Measurements from ENCODE around the gene CYP51A1. TPM values are rescaled to one million over a fixed set of nuclear protein-coding genes. Genes with fewer than 3 reads are reported as not detected.
A peak's percentile ranks its signal among the peaks of the same experiment; 100 is the strongest.
"Not testable (repeated sequence)": the region's sequence is repeated elsewhere in the genome, so short reads cannot be mapped to it uniquely, and the experiment has no call there.

CYP51A1 gene
- total RNA-seq, 1 donor, result 431 TPM

DNA sequence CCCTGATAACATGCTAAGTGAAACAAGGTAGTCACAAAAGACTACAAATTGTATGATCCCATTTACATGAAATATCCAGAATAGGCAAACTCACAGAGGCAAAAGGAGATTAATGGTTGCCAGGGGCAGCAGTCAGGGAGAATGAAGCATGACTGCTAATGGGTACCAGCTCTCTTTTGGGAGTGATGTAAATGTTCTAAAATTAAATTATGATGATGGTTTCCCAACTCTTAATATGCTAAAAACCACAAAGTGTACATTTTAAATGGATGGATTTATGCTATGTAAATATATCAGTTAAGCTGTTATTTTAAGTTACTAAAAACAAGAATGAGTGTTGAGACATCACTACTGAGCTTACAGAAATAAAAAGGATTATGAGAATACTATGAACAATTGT lies 12.6 kb downstream of the CYP51A1 start:
- DNase-seq (ENCODE audit: low read depth), result peak; percentile 52
- TF ChIP-seq CTCF (IDR thresholded peaks at IDR 0.05; ENCODE audit: insufficient read depth, low read depth, low read length), result no peak
- no peak overlapping the region for H3K4me3 ChIP-seq (ENCODE audit: low read depth, low read length)

GRCh38 chr7:92119213-92119759 lies 15.0 kb downstream of the CYP51A1 start:
- DNase-seq (ENCODE audit: low read depth), result no peak
- no peak for TF ChIP-seq CTCF (IDR thresholded peaks at IDR 0.05; ENCODE audit: insufficient read depth, low read depth, low read length)

GRCh38 chr7:92116949-92117348 lies 17.3 kb downstream of the CYP51A1 start:
- no peak for TF ChIP-seq CTCF (IDR thresholded peaks at IDR 0.05; ENCODE audit: insufficient read depth, low read depth, low read length)
- no peak for DNase-seq (ENCODE audit: low read depth)
- H3K4me3 ChIP-seq (ENCODE audit: low read depth, low read length), result no peak overlapping the region

More at GRCh38 chr7:92119213-92119759, 15.0 kb downstream of the CYP51A1 start:
- H3K4me3 ChIP-seq (ENCODE audit: low read depth, low read length), result no peak overlapping the region

- no peak for DNase-seq (ENCODE audit: low read depth)
- no peak overlapping the region for H3K4me3 ChIP-seq (ENCODE audit: low read depth, low read length)
- TF ChIP-seq CTCF (IDR thresholded peaks at IDR 0.05; ENCODE audit: insufficient read depth, low read depth, low read length), result no peak
Measured at GRCh38 chr7:92115821-92116220, 18.5 kb downstream of the CYP51A1 start.

GRCh38 chr7:92110857-92111256 lies 23.4 kb downstream of the CYP51A1 start:
- TF ChIP-seq CTCF (IDR thresholded peaks at IDR 0.05; ENCODE audit: insufficient read depth, low read depth, low read length), result no peak
- no peak overlapping the region for H3K4me3 ChIP-seq (ENCODE audit: low read depth, low read length)
- no peak for DNase-seq (ENCODE audit: low read depth)

- DNase-seq (ENCODE audit: low read depth), result no peak
- no peak for TF ChIP-seq CTCF (IDR thresholded peaks at IDR 0.05; ENCODE audit: insufficient read depth, low read depth, low read length)
- H3K4me3 ChIP-seq (ENCODE audit: low read depth, low read length), result no peak overlapping the region
Measured at GRCh38 chr7:92108821-92109220, 25.5 kb downstream of the CYP51A1 start.

DNA sequence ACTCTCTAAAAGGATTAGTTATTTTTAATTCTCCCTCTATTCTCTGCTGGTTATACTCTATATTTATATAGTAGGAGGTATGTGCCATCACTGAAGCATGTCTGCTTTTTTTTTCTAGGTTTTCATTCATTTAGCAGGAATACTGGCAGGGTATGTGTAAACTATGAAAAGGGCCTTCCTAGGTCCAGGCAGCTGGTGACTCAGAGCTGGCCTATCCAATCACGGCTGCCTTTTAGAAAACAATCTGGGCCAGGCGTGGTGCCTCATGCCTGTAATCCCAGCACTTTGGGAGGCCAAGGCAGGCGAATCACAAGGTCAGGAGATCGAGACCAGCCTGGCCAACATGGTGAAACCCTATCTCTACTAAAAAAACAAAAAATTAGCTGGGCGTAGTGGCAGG lies 31.4 kb downstream of the CYP51A1 start:
- DNase-seq (ENCODE audit: low read depth), result peak; percentile 13
- not testable (repeated sequence) for H3K4me3 ChIP-seq (ENCODE audit: low read depth, low read length)
